IMR-90 (cell line): ENCODE data around the gene RNASE4. TPM values are rescaled to one million over a fixed set of nuclear protein-coding genes. Genes with fewer than 3 reads are reported as not detected.

Experiments used
- ATAC-seq: fragments of 200-7000 bp; cut with Tn5 transposase; 2 replicates; pipeline ENCODE4 v1.9.1; 2020; ENCODE audit warnings: low read depth, mild to moderate bottlenecking, moderate library complexity
- BruUV-seq: library from RNA; stranded (reverse); fragments of 400-500 nt; replicated peaks from 2 replicates; lab custom pipeline; 2021; lab: Mats Ljungman, UMichigan
- CTCF ChIA-PET: fragments of 300-600 bp; formaldehyde crosslinking; extraction: SDS; loops from one replicate; lab custom pipeline; 2021; ENCODE audit warnings: antibody characterized with exemption; lab: Yijun Ruan, JAX
- POLR2A ChIA-PET: fragments of 300-600 bp; sonication (Branson Sonifier 250); formaldehyde crosslinking; loops from one replicate; lab custom pipeline; 2022; ENCODE audit warnings: antibody characterized with exemption; ENCODE audit not compliant: unreplicated experiment; lab: Charles Lee
- DNase-seq: peaks from one replicate; pipeline ENCODE4 v3.0.0; 2013
- H2AFZ ChIP-seq: replicated peaks from 2 replicates; pipeline ENCODE3; 2013; ENCODE audit warnings: low read length, mild to moderate bottlenecking; ENCODE audit not compliant: poor library complexity
- H2AK5ac ChIP-seq: 2 replicates; pipeline ENCODE4 v1.6.1; 2013; ENCODE audit warnings: low read depth, low read length, inconsistent platforms
- H2AK9ac ChIP-seq: replicated peaks from 2 replicates; pipeline ENCODE3; 2013; ENCODE audit warnings: mild to moderate bottlenecking, low read depth, low read length, moderate library complexity; ENCODE audit not compliant: poor library complexity
- H2BK120ac ChIP-seq: 2 replicates; pipeline ENCODE4 v1.6.1; 2013; ENCODE audit warnings: low read depth, low read length, inconsistent platforms
- H2BK15ac ChIP-seq: 3 replicates; pipeline ENCODE4 v1.6.1; 2013; ENCODE audit warnings: low read depth, low read length, inconsistent platforms
- H2BK20ac ChIP-seq: 2 replicates; pipeline ENCODE4 v1.6.1; 2013; ENCODE audit warnings: low read depth, mild to moderate bottlenecking, inconsistent platforms, low read length, moderate library complexity
- H2BK5ac ChIP-seq: 2 replicates; pipeline ENCODE4 v1.6.1; 2013; ENCODE audit warnings: mild to moderate bottlenecking, low read depth, low read length, inconsistent platforms; ENCODE audit not compliant: poor library complexity, severe bottlenecking
- H3K14ac ChIP-seq: replicated peaks from 2 replicates; pipeline ENCODE4 v1.6.1; 2013; ENCODE audit warnings: low read depth, low read length, inconsistent platforms
- H3K18ac ChIP-seq: 2 replicates; pipeline ENCODE4 v1.6.1; 2013; ENCODE audit warnings: low read depth, low read length, control low read depth
- H3K23ac ChIP-seq: 2 replicates; pipeline ENCODE4 v1.6.1; 2013; ENCODE audit warnings: low read depth, low read length, inconsistent platforms
- H3K27ac ChIP-seq: 2 replicates; pipeline ENCODE4 v1.5.1; 2013; ENCODE audit warnings: mild to moderate bottlenecking, control low read depth, low read length; ENCODE audit not compliant: insufficient read depth
- H3K27me3 ChIP-seq: 2 replicates; pipeline ENCODE4 v1.6.1; 2013; ENCODE audit warnings: low read length; ENCODE audit not compliant: control insufficient read depth, insufficient read depth
- H3K36me3 ChIP-seq: 2 replicates; pipeline ENCODE4 v1.6.1; 2013; ENCODE audit warnings: low read length, mixed read lengths; ENCODE audit not compliant: control insufficient read depth, insufficient read depth
- H3K4ac ChIP-seq: 2 replicates; pipeline ENCODE4 v1.6.1; 2013; ENCODE audit warnings: low read depth, low read length, inconsistent platforms
- H3K4me1 ChIP-seq: 2 replicates; pipeline ENCODE4 v1.6.1; 2013; ENCODE audit warnings: low read length, mixed read lengths; ENCODE audit not compliant: control insufficient read depth, insufficient read depth
- H3K4me2 ChIP-seq: 2 replicates; pipeline ENCODE4 v1.6.1; 2013; ENCODE audit warnings: low read depth, mild to moderate bottlenecking, control low read depth, low read length, moderate library complexity
- H3K4me3 ChIP-seq: 2 replicates; pipeline ENCODE4 v1.5.1; 2013; ENCODE audit warnings: low read depth, mild to moderate bottlenecking, control low read depth, low read length, moderate library complexity; ENCODE audit not compliant: insufficient read depth
- H3K56ac ChIP-seq: 2 replicates; pipeline ENCODE4 v1.6.1; 2013; ENCODE audit warnings: low read length, inconsistent platforms; ENCODE audit not compliant: insufficient read depth; ENCODE audit errors: extremely low read depth
- H3K79me1 ChIP-seq, 2 experiments: 2 replicates each; pipeline ENCODE4 v1.6.1; 2013; ENCODE audit warnings: low read length in 2 of 2, inconsistent platforms in 1 of 2, low read depth in 1 of 2
- H3K9ac ChIP-seq: 2 replicates; pipeline ENCODE4 v1.6.1; 2013; ENCODE audit warnings: low read depth, low read length, control low read depth
- H3K9me1 ChIP-seq: 2 replicates; pipeline ENCODE4 v1.6.1; 2013; ENCODE audit warnings: low read length, inconsistent platforms; ENCODE audit not compliant: insufficient read depth
- H3K9me3 ChIP-seq: 2 replicates; pipeline ENCODE4 v1.6.1; 2013; ENCODE audit warnings: low read length; ENCODE audit not compliant: control insufficient read depth, insufficient read depth
- H4K20me1 ChIP-seq: 2 replicates; pipeline ENCODE4 v1.6.1; 2013; ENCODE audit warnings: low read length, inconsistent platforms; ENCODE audit not compliant: insufficient read depth
- H4K5ac ChIP-seq: 2 replicates; pipeline ENCODE4 v1.6.1; 2013; ENCODE audit warnings: mild to moderate bottlenecking, low read depth, low read length, control low read depth
- H4K8ac ChIP-seq, 2 experiments: 2 replicates each; pipeline ENCODE4 v1.6.1; 2013; ENCODE audit warnings: low read depth in 2 of 2, low read length in 2 of 2, control low read depth in 1 of 2, inconsistent platforms in 1 of 2
- H4K91ac ChIP-seq: 2 replicates; pipeline ENCODE4 v1.6.1; 2013; ENCODE audit warnings: low read depth, low read length, inconsistent platforms; ENCODE audit not compliant: insufficient read depth
- BHLHE40 ChIP-seq: fragments of 150-350 bp; IDR thresholded peaks from 2 replicates; pipeline ENCODE4 v1.6.1; 2016; ENCODE audit warnings: mild to moderate bottlenecking, low read depth, low read length
- CEBPB ChIP-seq: IDR thresholded peaks from 2 replicates; pipeline ENCODE4 v1.6.1; 2012; ENCODE audit warnings: low read depth, low read length, improper control_type of control experiment
- CHD1 ChIP-seq: IDR thresholded peaks from 2 replicates; pipeline ENCODE4 v1.6.1; 2012; ENCODE audit warnings: low read depth, low read length, improper control_type of control experiment
- FOS ChIP-seq: fragments of 150-350 bp; IDR thresholded peaks from 2 replicates; pipeline ENCODE4 v1.6.1; 2016; ENCODE audit warnings: low read depth, low read length
- MAFK ChIP-seq: IDR thresholded peaks from 2 replicates; pipeline ENCODE4 v1.6.1; 2012; ENCODE audit warnings: low read depth, low read length, improper control_type of control experiment
- MAZ ChIP-seq: IDR thresholded peaks from 2 replicates; pipeline ENCODE4 v1.6.1; 2012; ENCODE audit warnings: low read depth, mild to moderate bottlenecking, low read length, improper control_type of control experiment, moderate library complexity, borderline replicate concordance
- MXI1 ChIP-seq: IDR thresholded peaks from 2 replicates; pipeline ENCODE4 v1.6.1; 2012; ENCODE audit warnings: low read depth, mild to moderate bottlenecking, low read length, moderate library complexity, borderline replicate concordance
- NFE2L2 ChIP-seq: fragments of 150-350 bp; IDR thresholded peaks from 2 replicates; pipeline ENCODE4 v1.6.1; 2016; ENCODE audit warnings: low read depth, mild to moderate bottlenecking, low read length
- POLR2A ChIP-seq: IDR thresholded peaks from 2 replicates; pipeline ENCODE4 v1.6.1; 2012; ENCODE audit warnings: mild to moderate bottlenecking, low read depth, low read length
- RAD21 ChIP-seq: IDR thresholded peaks from 2 replicates; pipeline ENCODE4 v1.6.1; 2012; ENCODE audit warnings: low read length, improper control_type of control experiment
- RCOR1 ChIP-seq: IDR thresholded peaks from 2 replicates; pipeline ENCODE4 v1.6.1; 2012; ENCODE audit warnings: mild to moderate bottlenecking, low read length, improper control_type of control experiment; ENCODE audit not compliant: insufficient replicate concordance
- RFX5 ChIP-seq: IDR thresholded peaks from 2 replicates; pipeline ENCODE4 v1.8.0; 2012; ENCODE audit warnings: low read depth, mild to moderate bottlenecking, low read length, moderate library complexity
- SMC3 ChIP-seq: fragments of 150-350 bp; IDR thresholded peaks from 2 replicates; pipeline ENCODE4 v1.6.1; 2016; ENCODE audit warnings: low read depth, mild to moderate bottlenecking, antibody characterized with exemption, low read length, moderate library complexity
- whole genome bisulfite sequencing, 2 experiments: methylation state at CpG; one replicate each; pipeline versions ENCODE4 v1.1.5 to v1.1.7; 2013; ENCODE audit warnings: missing lambda C conversion rate in 2 of 2; ENCODE audit not compliant: insufficient read length in 1 of 2; ENCODE audit errors: extremely low coverage in 2 of 2; 5-methylcytosine and 5-hydroxymethylcytosine counted together
- dilution Hi-C: fragments of 300-500 bp; cut with HindIII; formaldehyde crosslinking; loops from one replicate; pipeline ENCODE4 v1.14.3; 2018; ENCODE audit warnings: low sequenced_read_pairs; ENCODE audit not compliant: unreplicated experiment
- in situ Hi-C: fragments of 300-500 bp; cut with MboI; formaldehyde crosslinking; loops from 3 replicates; pipeline ENCODE4 v1.14.3; 2019; ENCODE audit warnings: low sequenced_read_pairs, inconsistent platforms, mixed read lengths
- intact Hi-C: fragments of 100-400 bp; cut with micrococcal nuclease; formaldehyde crosslinking; loops from 2 replicates; pipeline ENCODE4 v1.10.0; 2022
- polyA plus RNA-seq, 3 experiments: library from polyadenylated mRNA; depleted of rRNA; stranded (reverse); fragments of >200 nt; gene quantifications; 2 replicates each; pipeline ENCODE4 v1.2.3, GENCODE V29; 2012; ENCODE audit warnings: low replicate concordance in 1 of 3
- total RNA-seq: library from RNA; depleted of rRNA; stranded (reverse); fragments of >200 nt; gene quantifications from 2 replicates; pipeline ENCODE4 v1.2.3, GENCODE V29; 2012
- TF ChIP-seq, protein P1 (sequence below): fragments of 150-350 bp; IDR thresholded peaks from 2 replicates; pipeline ENCODE4 v1.6.1; 2016; ENCODE audit warnings: low read depth, mild to moderate bottlenecking, low read length, moderate library complexity, borderline replicate concordance
- TF ChIP-seq, protein P2 (sequence below): fragments of 150-350 bp; IDR thresholded peaks from 2 replicates; pipeline ENCODE4 v1.6.1; 2017; ENCODE audit warnings: mild to moderate bottlenecking, antibody characterized with exemption, low read length, low read depth
- TF ChIP-seq, protein P3 (sequence below): conservative IDR thresholded peaks from 2 replicates; pipeline ENCODE4 v1.5.1; 2012; ENCODE audit warnings: mild to moderate bottlenecking, low read depth, low read length, improper control_type of control experiment

Gene RNASE4
- total and polyA plus RNA-seq, 2 of the 4 experiments (the other 2 are of a cell fraction) = 10.4 to 11.6 TPM

DNA sequence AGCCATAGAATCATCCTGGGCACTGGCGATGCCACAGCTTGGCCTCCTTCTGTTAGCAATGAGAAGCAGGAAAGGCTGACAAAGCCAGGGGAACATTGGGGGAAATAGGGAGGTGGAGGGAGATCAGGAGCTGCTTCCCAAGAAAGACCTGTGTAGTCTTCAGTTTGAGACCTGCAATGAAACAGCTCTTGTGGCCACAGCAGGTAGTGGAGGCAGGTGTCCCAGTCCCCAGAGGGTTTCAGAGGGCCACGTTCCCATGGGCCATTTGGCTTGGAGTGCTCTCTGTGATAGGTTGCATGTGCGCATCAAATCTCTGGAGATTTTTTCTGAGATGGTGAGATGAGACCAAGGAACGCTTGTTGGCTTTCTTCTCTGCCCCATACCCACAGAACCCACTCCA, 28.5 kb upstream of the RNASE4 start:
- H2AFZ ChIP-seq = peak overlapping the region; percentile 23
- dilution Hi-C loops = loop anchor here (25.0 kb wide), 1 partner anchor 119 kb away; no protein-coding TSS in a partner anchor
- intact Hi-C loops = no loop called here

More for the DNA sequence above, 28.5 kb upstream of the RNASE4 start:
- H3K14ac ChIP-seq = no peak overlapping the region
- no peak overlapping the region for H3K27ac ChIP-seq
- H3K4me2 ChIP-seq = no peak overlapping the region
- H2AK5ac ChIP-seq = no peak overlapping the region
- no peaks in the 10 kb centered on the region; the same call in 1 of the 2 replicates for H3K9me3 ChIP-seq
- DNase-seq (no peak), ATAC-seq (no peak)
- H3K23ac ChIP-seq = no peak overlapping the region
- in situ Hi-C loops = no loop called here
- H3K79me1 ChIP-seq = no peaks in the 10 kb centered on the region
- no TSS peak for BruUV-seq
- POLR2A ChIA-PET = no interaction called here
- no peak overlapping the region for H3K9ac ChIP-seq
- H3K4me3 ChIP-seq = no peak overlapping the region
- no peak overlapping the region for H4K8ac ChIP-seq
- H2BK20ac ChIP-seq = no peak overlapping the region
- no peak overlapping the region for H2BK15ac ChIP-seq
- WGBS, 2 experiments = 29% methylated on average over 1 of the region's 4 CpGs; no CpG with 5 or more reads in 1 of the 2 experiments
- CTCF ChIA-PET = no interaction called here
- no peak overlapping the region for H2BK5ac ChIP-seq
- no peaks in the 10 kb centered on the region for H4K20me1 ChIP-seq
- no peak overlapping the region for H4K5ac ChIP-seq
- TF ChIP-seq RCOR1 = no peak
- TF ChIP-seq, protein P1, sequence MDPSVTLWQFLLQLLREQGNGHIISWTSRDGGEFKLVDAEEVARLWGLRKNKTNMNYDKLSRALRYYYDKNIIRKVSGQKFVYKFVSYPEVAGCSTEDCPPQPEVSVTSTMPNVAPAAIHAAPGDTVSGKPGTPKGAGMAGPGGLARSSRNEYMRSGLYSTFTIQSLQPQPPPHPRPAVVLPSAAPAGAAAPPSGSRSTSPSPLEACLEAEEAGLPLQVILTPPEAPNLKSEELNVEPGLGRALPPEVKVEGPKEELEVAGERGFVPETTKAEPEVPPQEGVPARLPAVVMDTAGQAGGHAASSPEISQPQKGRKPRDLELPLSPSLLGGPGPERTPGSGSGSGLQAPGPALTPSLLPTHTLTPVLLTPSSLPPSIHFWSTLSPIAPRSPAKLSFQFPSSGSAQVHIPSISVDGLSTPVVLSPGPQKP = no peak
- TF ChIP-seq BHLHE40 = no peak
- TF ChIP-seq, protein P2, sequence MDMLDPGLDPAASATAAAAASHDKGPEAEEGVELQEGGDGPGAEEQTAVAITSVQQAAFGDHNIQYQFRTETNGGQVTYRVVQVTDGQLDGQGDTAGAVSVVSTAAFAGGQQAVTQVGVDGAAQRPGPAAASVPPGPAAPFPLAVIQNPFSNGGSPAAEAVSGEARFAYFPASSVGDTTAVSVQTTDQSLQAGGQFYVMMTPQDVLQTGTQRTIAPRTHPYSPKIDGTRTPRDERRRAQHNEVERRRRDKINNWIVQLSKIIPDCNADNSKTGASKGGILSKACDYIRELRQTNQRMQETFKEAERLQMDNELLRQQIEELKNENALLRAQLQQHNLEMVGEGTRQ = no peak
- TF ChIP-seq SMC3 = no peak
- no peak for TF ChIP-seq RFX5
- TF ChIP-seq CHD1 = no peak
- no peak for TF ChIP-seq FOS
- no peak for TF ChIP-seq POLR2A
- no peak for TF ChIP-seq RAD21
- TF ChIP-seq MAZ = no peak
- TF ChIP-seq MXI1 = no peak
- no peak for TF ChIP-seq NFE2L2
- no peak for TF ChIP-seq CEBPB
- TF ChIP-seq, protein P3, sequence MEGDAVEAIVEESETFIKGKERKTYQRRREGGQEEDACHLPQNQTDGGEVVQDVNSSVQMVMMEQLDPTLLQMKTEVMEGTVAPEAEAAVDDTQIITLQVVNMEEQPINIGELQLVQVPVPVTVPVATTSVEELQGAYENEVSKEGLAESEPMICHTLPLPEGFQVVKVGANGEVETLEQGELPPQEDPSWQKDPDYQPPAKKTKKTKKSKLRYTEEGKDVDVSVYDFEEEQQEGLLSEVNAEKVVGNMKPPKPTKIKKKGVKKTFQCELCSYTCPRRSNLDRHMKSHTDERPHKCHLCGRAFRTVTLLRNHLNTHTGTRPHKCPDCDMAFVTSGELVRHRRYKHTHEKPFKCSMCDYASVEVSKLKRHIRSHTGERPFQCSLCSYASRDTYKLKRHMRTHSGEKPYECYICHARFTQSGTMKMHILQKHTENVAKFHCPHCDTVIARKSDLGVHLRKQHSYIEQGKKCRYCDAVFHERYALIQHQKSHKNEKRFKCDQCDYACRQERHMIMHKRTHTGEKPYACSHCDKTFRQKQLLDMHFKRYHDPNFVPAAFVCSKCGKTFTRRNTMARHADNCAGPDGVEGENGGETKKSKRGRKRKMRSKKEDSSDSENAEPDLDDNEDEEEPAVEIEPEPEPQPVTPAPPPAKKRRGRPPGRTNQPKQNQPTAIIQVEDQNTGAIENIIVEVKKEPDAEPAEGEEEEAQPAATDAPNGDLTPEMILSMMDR = no peak
- no peak for TF ChIP-seq MAFK
- no peak overlapping the region for H3K4ac ChIP-seq
- no peak overlapping the region for H4K91ac ChIP-seq
- no peaks in the 10 kb centered on the region for H3K9me1 ChIP-seq
- no peak overlapping the region for H2BK120ac ChIP-seq
- H3K27me3 ChIP-seq = peaks cover 24% of the 10 kb centered on the region
- H3K36me3 ChIP-seq = no peaks in the 10 kb centered on the region
- no peaks in the 10 kb centered on the region for H3K4me1 ChIP-seq
- H3K56ac ChIP-seq = no peak overlapping the region
- no peak overlapping the region for H2AK9ac ChIP-seq
- H3K18ac ChIP-seq = no peak overlapping the region
